ENCODE measurements around the gene TOLLIP. TPM values are rescaled to one million over a fixed set of nuclear protein-coding genes. Genes with fewer than 3 reads are reported as not detected.

The TOLLIP gene
- total and polyA plus RNA-seq, 12 donors: 19.0 to 53.6 (median 42.6) TPM

GRCh38 chr11:1235901-1236315 is 73.5 kb downstream of the TOLLIP start:
- H3K4me1 ChIP-seq: no peaks in the 10 kb centered on the region
- intact Hi-C loops (cut with DNase I): no loop called here
- no peaks in the 10 kb centered on the region for H3K36me3 ChIP-seq
- no peaks in the 10 kb centered on the region for H3K9me3 ChIP-seq
- TF ChIP-seq CTCF (IDR thresholded peaks at IDR 0.05): no peak
- H3K4me3 ChIP-seq: no peak overlapping the region
- H3K27me3 ChIP-seq: peaks cover 0 to 13% (median 5%) of the 10 kb centered on the region in 7 donors
- H3K27ac ChIP-seq: no peak overlapping the region
- DNase-seq (peak in 1 of 2 donors; percentile 2), ATAC-seq (no peak)
- WGBS, 2 donors: 62 to 70% methylated on average over 16 of the region's 16 CpGs

GRCh38 chr11:1235306-1235900 is 74.0 kb downstream of the TOLLIP start:
- Histone ChIP-seq H3K27me3 (peaks cover under 1 to 18% (median 8%) of the 10 kb centered on the region in 7 donors), H3K27ac (no peak overlapping the region), H3K4me1 (no peaks in the 10 kb centered on the region), H3K9me3 (no peaks in the 10 kb centered on the region), H3K36me3 (no peaks in the 10 kb centered on the region), H3K4me3 (no peak overlapping the region)
- TF ChIP-seq CTCF (IDR thresholded peaks at IDR 0.05): no peak
- DNase-seq (peak in 1 of 2 donors; percentile 4), ATAC-seq (no peak)
- intact Hi-C loops (cut with DNase I): no loop called here
- 58 to 60% methylated on average over 23 of the region's 23 CpGs for WGBS, 2 donors

- Histone ChIP-seq H3K27me3 (peaks cover 4 to 23% (median 11%) of the 10 kb centered on the region in 7 donors), H3K27ac (no peak overlapping the region), H3K36me3 (no peaks in the 10 kb centered on the region), H3K4me3 (no peak overlapping the region), H3K9me3 (no peaks in the 10 kb centered on the region), H3K4me1 (no peaks in the 10 kb centered on the region)
- whole genome bisulfite sequencing, 2 donors: 83 to 87% methylated on average over 23 of the region's 23 CpGs
- TF ChIP-seq CTCF (IDR thresholded peaks at IDR 0.05): no peak
- intact Hi-C loops (cut with DNase I): no loop called here
- ATAC-seq: no peak
- DNase-seq: peak in 1 of 2 donors; percentile 8
Observed at GRCh38 chr11:1234771-1235305, 74.6 kb downstream of the TOLLIP start.

- TF ChIP-seq CTCF (IDR thresholded peaks at IDR 0.05): no peak
- ATAC-seq: no peak
- intact Hi-C loops (cut with DNase I): no loop called here
- whole genome bisulfite sequencing, 2 donors: 71 to 77% methylated on average over 22 of the region's 22 CpGs
- Histone ChIP-seq H3K36me3 (no peaks in the 10 kb centered on the region), H3K27me3 (peaks cover 9 to 30% (median 18%) of the 10 kb centered on the region in 7 donors), H3K9me3 (no peaks in the 10 kb centered on the region), H3K4me1 (no peaks in the 10 kb centered on the region), H3K4me3 (no peak overlapping the region), H3K27ac (no peak overlapping the region)
- peak in 1 of 2 donors; percentile 6 for DNase-seq
Observed at GRCh38 chr11:1234054-1234720, 75.2 kb downstream of the TOLLIP start.
